Endothelial cell of umbilical vein (primary cell): ENCODE results near the gene SLC49A3.

Source experiments
- CTCF ChIP-seq, 2 donors: IDR thresholded peaks; 1 replicate in 1 of 2; 2 replicates in 1 of 2; pipeline ENCODE4 v1.5.1; 2011; ENCODE audit warnings: low read length in 2 of 2, mild to moderate bottlenecking in 2 of 2, moderate library complexity in 2 of 2, control low read depth in 1 of 2, inconsistent platforms in 1 of 2, low read depth in 1 of 2; ENCODE audit not compliant: insufficient read depth in 1 of 2; ENCODE audit errors: extremely low read depth in 1 of 2
- EZH2 ChIP-seq: IDR thresholded peaks from 2 replicates; pipeline ENCODE4 v1.6.1; 2012; ENCODE audit warnings: borderline replicate concordance, low read depth, mild to moderate bottlenecking, moderate library complexity, low read length, inconsistent platforms; ENCODE audit not compliant: severe bottlenecking
- MAX ChIP-seq: IDR thresholded peaks from 2 replicates; pipeline ENCODE4 v1.6.1; 2011; ENCODE audit not compliant: insufficient read depth, insufficient read length
- POLR2A ChIP-seq: IDR thresholded peaks from 2 replicates; pipeline ENCODE4 v1.6.1; 2012; ENCODE audit warnings: low read depth, mild to moderate bottlenecking, control low read depth, low read length
- POLR2AphosphoS5 ChIP-seq: IDR thresholded peaks from 2 replicates; pipeline ENCODE4 v1.6.1; 2012; ENCODE audit warnings: low read depth, mild to moderate bottlenecking, control low read depth, low read length, moderate library complexity; ENCODE audit not compliant: insufficient read depth

- TF ChIP-seq EZH2 (no peak), CTCF (IDR thresholded peaks at IDR 0.05; ENCODE audit: extremely low read depth in 1 of 2, insufficient read depth in 1 of 2, low read depth in 1 of 2, low read length in 2 of 2) (no peak), POLR2AphosphoS5 (no peak), POLR2A (no peak), MAX (no peak)
Measured at GRCh38 chr4:735583-735982, 46.6 kb upstream of the SLC49A3 start.
